HFFc6 (cell line): ENCODE data around the gene PPARG. TPM values are rescaled to one million over a fixed set of nuclear protein-coding genes. Genes with fewer than 3 reads are reported as not detected.
"Not testable (repeated sequence)": the region's sequence is repeated elsewhere in the genome, so short reads cannot be mapped to it uniquely, and the experiment has no call there.

ENCODE experiments used
- DNase-seq: peaks from one replicate; pipeline ENCODE4 v3.0.0-alpha.2; 2018
- H3K27ac Mint-ChIP-seq: 2 replicates; pipeline ENCODE4 v1.8.0; 2020; ENCODE audit warnings: mild to moderate bottlenecking, mixed read lengths
- H3K27me3 Mint-ChIP-seq: 2 replicates; pipeline ENCODE4 v1.8.0; 2021; ENCODE audit warnings: mild to moderate bottlenecking, moderate library complexity, mixed read lengths; ENCODE audit not compliant: insufficient read depth
- H3K36me3 Mint-ChIP-seq: 2 replicates; pipeline ENCODE4 v1.8.0; 2021; ENCODE audit warnings: low read depth, mixed read lengths
- H3K4me1 Mint-ChIP-seq: 2 replicates; pipeline ENCODE4 v1.8.0; 2020; ENCODE audit warnings: low read depth, mixed read lengths
- H3K4me3 Mint-ChIP-seq: 2 replicates; pipeline ENCODE4 v1.8.0; 2020; ENCODE audit warnings: mild to moderate bottlenecking, moderate library complexity, mixed read lengths
- H3K9me3 Mint-ChIP-seq: 2 replicates; pipeline ENCODE4 v1.8.0; 2020; ENCODE audit warnings: mild to moderate bottlenecking, mixed read lengths
- CTCF ChIP-seq: fragments of 200-600 bp; sonication (generic); IDR thresholded peaks from 2 replicates; pipeline ENCODE4 v1.5.0; 2021; ENCODE audit warnings: antibody characterized with exemption, mild to moderate bottlenecking
- total RNA-seq, 6 experiments: library from RNA; stranded (reverse); fragmentation: NEBNext Ultra II Directional; extraction: Animal tissue kit (Norgen Biotek cat#: 25700); gene quantifications; 2 replicates in 1 of 6; 3 replicates in 5 of 6; pipeline ENCODE4 v1.2.3, GENCODE V29; 2021

PPARG gene
- total RNA-seq, 6 experiments from 2014 or later = 3.7 to 4.8 (median 4.0) TPM

GRCh38 chr3:12473511-12473910 lies 184.6 kb downstream of the PPARG start:
- no peak for DNase-seq
- Mint-ChIP-seq H3K27me3 (peaks cover under 1% of the 10 kb centered on the region; the same call in 1 of the 2 replicates), H3K9me3 (no peaks in the 10 kb centered on the region), H3K36me3 (no peaks in the 10 kb centered on the region), H3K4me3 (no peak overlapping the region), H3K27ac (no peak overlapping the region), H3K4me1 (peaks cover 44% of the 10 kb centered on the region)
- TF ChIP-seq CTCF = no peak

GRCh38 chr3:12476238-12476897 lies 187.5 kb downstream of the PPARG start:
- H3K27ac Mint-ChIP-seq = peak overlapping the region; percentile 80
- H3K9me3 Mint-ChIP-seq = no peaks in the 10 kb centered on the region
- peaks cover 41% of the 10 kb centered on the region for H3K4me1 Mint-ChIP-seq
- H3K36me3 Mint-ChIP-seq = no peaks in the 10 kb centered on the region
- DNase-seq = peak; percentile 66
- TF ChIP-seq CTCF = no peak
- H3K27me3 Mint-ChIP-seq = peaks cover 3% of the 10 kb centered on the region; the same call in 1 of the 2 replicates
- H3K4me3 Mint-ChIP-seq = no peak overlapping the region

GRCh38 chr3:12477256-12477655 lies 188.4 kb downstream of the PPARG start:
- no peaks in the 10 kb centered on the region for H3K9me3 Mint-ChIP-seq

GRCh38 chr3:12478326-12478725 lies 189.5 kb downstream of the PPARG start:
- no peak for TF ChIP-seq CTCF
- peaks cover 7% of the 10 kb centered on the region; the same call in 1 of the 2 replicates for H3K27me3 Mint-ChIP-seq
- no peaks in the 10 kb centered on the region for H3K9me3 Mint-ChIP-seq
- peaks cover 38% of the 10 kb centered on the region for H3K4me1 Mint-ChIP-seq
- H3K36me3 Mint-ChIP-seq = no peaks in the 10 kb centered on the region
- DNase-seq = no peak
- no peak overlapping the region for H3K27ac Mint-ChIP-seq
- no peak overlapping the region for H3K4me3 Mint-ChIP-seq

More at GRCh38 chr3:12477256-12477655, 188.4 kb downstream of the PPARG start:
- Mint-ChIP-seq H3K27ac (no peak overlapping the region), H3K27me3 (peaks cover 5% of the 10 kb centered on the region; the same call in 1 of the 2 replicates), H3K4me1 (peaks cover 41% of the 10 kb centered on the region), H3K4me3 (no peak overlapping the region), H3K36me3 (no peaks in the 10 kb centered on the region)
- no peak for TF ChIP-seq CTCF
- DNase-seq = no peak

- not testable (repeated sequence) for H3K27me3 Mint-ChIP-seq, H3K9me3 Mint-ChIP-seq, H3K36me3 Mint-ChIP-seq, DNase-seq, H3K4me3 Mint-ChIP-seq, H3K27ac Mint-ChIP-seq
- peaks cover 42% of the 10 kb centered on the region for H3K4me1 Mint-ChIP-seq
Measured at GRCh38 chr3:12479198-12479597, 190.3 kb downstream of the PPARG start.

- H3K9me3 Mint-ChIP-seq = no peaks in the 10 kb centered on the region
- H3K36me3 Mint-ChIP-seq = no peaks in the 10 kb centered on the region
- DNase-seq = peak; percentile 37
- peaks cover 46% of the 10 kb centered on the region for H3K4me1 Mint-ChIP-seq
- H3K27me3 Mint-ChIP-seq = peaks cover 7% of the 10 kb centered on the region; the same call in 1 of the 2 replicates
- TF ChIP-seq CTCF = peak; percentile 94
- no peak overlapping the region for H3K4me3 Mint-ChIP-seq
- no peak overlapping the region for H3K27ac Mint-ChIP-seq
Measured at GRCh38 chr3:12479919-12480427, 191.1 kb downstream of the PPARG start.
